GM19455 (cell line): ENCODE measurements around the gene ADAM12.

Experiments used
- ATAC-seq: cut with Tn5 transposase; IDR thresholded peaks from one replicate; pipeline ENCODE4 v1.9.1; 2021; ENCODE audit not compliant: unreplicated experiment

ADAM12 gene

GRCh38 chr10:126387931-126388911 lies at the start of gene ADAM12:
Gene ADAM12, minus strand, starts transcription at chr10:126388477. Its CDS starts 332 bp downstream, at chr10:126388145.
- ATAC-seq, result no peak

DNA sequence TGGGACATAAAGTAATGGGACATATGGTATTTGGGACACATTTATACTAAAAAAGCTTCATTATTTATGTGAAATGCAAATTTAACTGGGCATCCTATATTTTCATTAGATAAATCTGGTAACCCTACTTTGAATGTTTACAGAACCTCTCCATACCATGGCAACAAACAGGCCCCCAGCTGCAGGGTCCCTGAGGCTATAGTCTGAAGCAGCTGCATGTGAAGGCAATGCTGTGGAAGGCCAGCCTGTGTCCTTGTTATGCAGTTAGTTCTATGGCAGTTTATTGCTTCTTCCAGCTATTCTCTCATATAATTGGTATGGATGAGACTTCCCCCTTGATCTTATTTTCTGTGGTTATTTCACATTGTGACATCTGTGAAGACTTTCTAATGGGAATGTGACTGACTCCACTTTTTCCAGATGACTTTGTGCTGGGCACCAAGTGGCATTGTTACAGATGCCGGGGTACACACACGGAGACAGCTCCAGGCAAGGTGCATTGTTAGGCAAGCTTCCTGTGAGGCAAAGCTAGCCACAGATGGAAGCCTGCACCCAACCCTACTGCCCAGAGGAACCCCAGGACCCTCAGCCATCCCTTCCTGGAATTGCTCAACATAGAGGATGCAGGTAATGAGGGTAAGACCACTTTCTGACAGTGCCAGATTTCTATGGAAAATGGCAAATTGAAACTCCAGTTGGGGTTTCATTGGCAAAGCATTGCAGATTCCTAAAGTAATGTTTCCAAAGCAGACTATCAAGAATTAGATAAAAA lies 49.5 kb upstream of the ADAM12 start:
- no peak for ATAC-seq

DNA sequence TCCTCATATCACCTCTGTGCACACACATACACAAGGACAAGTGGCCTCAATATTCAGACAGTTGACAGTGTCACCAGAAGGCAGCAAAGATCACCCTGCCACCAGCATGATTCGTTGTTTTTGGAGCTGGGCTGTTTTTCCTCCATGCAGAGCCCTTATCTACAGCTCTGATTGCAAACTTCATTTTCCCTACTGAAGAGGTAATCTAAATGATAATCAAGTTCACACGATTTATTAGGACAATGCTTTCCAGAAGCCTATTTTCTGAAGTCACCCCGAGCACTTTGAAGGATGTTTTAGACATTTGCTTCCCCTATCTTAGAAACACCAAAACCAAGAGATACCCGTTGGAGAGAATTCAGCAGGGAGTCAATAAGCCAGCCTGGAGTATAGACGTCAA lies 46.0 kb upstream of the ADAM12 start:
- ATAC-seq, result no peak

- ATAC-seq, result no peak
Observed at GRCh38 chr10:126433351-126433750, 45.1 kb upstream of the ADAM12 start.

DNA sequence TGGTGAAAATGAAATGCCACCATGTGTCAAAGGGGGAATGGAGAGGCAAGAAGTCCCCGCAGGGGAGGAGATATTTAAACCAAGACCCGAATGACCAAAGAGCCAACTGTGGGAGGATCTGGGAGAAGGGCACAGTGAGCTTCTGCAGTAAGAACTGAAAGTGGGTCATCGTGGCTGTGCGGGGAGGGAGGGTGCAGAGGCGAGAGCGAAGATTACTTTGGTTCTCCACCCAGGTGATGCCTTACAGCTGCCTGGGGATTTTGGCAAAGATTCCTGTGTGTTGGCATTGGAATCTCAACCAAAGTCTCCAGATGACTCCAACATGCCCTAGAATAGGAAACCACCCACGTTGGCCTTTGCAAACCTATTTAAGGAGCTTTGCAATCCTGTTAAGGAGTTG lies 44.2 kb upstream of the ADAM12 start:
- ATAC-seq, result no peak

GRCh38 chr10:126431816-126432215 lies 43.5 kb upstream of the ADAM12 start:
- no peak for ATAC-seq

GRCh38 chr10:126430512-126430911 lies 42.2 kb upstream of the ADAM12 start:
- no peak for ATAC-seq

DNA sequence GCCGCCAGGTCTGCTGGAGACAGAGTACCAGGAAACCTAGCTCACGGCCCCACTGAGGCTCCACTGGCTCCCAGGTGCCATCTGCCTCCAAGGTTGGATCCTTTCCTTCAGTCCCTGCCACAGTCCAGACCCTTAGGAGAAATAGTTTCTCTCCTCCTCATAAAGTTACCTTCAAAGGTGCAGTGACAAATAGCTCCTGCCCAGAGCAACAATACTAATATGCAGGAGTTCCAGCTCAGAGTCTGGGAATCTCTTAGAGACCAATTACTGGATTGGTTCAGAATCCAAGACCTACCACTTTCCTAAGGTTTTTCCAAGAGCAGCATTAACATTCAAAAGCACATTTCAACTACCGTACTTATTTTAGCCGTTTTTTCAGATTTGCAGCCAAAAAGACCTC lies 41.0 kb upstream of the ADAM12 start:
- no peak for ATAC-seq

DNA sequence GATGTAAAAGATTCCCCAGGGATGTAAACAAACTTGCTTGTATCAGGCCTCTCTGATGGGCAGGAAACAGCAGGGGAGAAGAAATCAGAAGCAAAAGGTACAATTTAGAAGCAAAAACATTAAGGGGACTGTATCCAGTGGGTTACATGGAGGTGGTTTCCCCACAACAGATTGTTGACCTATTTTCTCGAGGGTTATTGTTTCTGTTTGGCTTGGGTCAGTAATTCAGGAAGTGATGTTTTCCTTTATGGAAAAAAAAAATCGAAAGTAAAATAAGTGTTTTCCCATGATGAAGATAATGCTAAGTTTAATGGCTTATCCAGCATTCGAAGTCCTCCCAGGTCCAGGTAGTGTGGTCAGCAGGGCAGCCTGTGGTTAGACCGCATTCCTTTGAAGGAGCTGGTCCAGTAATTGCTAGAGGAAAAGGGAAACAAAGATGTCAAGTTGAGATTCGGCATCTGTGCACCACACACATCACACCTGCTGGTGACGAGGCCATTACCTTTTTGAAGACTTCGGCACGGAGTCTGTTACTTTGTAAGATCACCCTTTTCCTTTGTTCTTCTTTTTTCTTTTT lies 37.3 kb upstream of the ADAM12 start:
- ATAC-seq, result no peak

DNA sequence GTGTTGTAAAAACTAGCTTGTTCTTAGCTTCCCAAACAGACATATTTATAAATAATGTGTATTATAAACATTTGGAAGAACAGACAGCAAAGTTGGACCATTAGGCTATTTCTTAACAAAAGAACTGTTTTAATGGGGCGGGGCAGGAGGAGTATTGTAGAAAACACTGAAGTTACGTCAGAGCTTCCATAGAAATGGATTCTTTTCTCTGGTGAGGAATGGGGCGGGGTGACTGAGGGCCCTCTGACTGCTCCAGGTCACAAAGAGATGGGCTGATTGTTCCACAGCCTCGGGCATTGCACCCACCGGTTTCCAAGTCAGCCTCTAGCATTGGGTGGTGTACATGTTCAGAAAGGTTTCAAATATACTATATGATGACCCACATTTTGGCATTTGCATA lies 36.8 kb upstream of the ADAM12 start:
- no peak for ATAC-seq

GRCh38 chr10:126423732-126424491 lies 35.6 kb upstream of the ADAM12 start:
- no peak for ATAC-seq

- no peak for ATAC-seq
Observed at GRCh38 chr10:126422567-126422966, 34.3 kb upstream of the ADAM12 start.

GRCh38 chr10:126421756-126422256 lies 33.5 kb upstream of the ADAM12 start:
- no peak for ATAC-seq

DNA sequence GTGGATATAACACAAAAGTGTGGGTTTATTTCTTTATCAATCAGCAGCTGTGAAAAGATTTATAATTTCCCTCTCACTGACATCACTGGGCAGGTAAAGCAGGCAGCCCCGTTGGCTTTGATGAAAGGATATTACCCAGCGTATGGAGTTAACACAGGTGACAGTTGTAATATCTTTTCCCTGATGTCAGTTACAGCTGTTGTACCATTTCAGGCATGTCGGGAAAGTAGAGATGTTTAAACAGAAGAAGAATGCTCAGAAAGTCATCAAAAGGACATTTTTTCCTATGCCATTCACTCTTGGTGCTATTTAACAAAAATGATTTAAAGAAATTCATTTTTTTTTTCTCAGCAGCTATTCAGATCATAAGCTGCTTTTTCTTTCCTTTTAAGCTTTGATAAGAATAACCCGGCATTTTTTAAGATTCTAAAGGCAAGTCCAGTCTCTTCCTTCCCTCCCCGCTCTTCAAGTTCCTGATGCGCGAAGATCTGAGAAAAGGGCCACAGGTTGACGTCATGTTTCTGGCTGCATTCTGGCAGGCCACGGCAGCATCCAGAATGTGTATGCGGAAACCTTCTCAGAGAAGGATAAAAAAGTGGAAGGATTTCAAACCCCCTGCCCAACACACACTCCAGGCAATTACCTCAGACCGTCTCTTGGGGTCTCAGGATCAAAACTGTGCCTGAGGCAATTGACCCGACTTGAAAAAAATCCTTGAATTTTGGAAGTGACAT lies 32.5 kb upstream of the ADAM12 start:
- no peak for ATAC-seq

- no peak for ATAC-seq
Observed at GRCh38 chr10:126417220-126417825, 29.0 kb upstream of the ADAM12 start.

- ATAC-seq, result no peak
Observed at GRCh38 chr10:126409821-126410220, 21.5 kb upstream of the ADAM12 start.

DNA sequence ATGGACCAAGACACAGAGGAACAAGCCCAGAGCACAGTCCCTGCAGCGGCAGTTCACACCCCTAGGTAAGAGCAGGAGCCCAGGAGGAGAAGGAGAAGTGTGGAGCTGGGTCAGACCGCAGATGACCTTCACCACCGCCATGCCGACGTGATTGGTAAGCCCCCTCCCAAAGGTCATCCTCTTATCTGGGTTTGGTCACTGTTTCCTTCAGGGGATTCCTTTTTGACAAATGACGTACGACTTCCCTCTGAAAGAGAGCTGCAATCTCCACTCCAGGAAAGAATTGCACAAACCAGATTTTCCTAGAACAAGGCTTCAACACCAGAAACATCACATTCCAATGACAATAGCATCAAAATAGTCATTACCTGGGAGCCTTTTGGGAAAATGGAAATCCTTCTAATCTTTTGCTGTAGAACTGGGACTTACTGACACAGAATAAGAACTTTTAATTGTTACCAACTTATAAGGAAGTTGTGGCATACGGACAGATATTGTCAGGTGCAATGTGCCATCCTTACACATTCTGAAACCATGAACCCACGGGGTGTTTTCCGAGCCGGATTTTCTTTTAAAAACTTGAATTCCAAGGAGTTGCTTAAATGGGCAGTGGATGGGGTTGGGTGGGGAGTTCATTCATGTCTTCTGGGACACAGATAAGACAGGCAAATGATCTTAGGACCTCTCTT lies 20.8 kb upstream of the ADAM12 start:
- no peak for ATAC-seq

GRCh38 chr10:126407831-126408230 lies 19.6 kb upstream of the ADAM12 start:
- ATAC-seq, result no peak

DNA sequence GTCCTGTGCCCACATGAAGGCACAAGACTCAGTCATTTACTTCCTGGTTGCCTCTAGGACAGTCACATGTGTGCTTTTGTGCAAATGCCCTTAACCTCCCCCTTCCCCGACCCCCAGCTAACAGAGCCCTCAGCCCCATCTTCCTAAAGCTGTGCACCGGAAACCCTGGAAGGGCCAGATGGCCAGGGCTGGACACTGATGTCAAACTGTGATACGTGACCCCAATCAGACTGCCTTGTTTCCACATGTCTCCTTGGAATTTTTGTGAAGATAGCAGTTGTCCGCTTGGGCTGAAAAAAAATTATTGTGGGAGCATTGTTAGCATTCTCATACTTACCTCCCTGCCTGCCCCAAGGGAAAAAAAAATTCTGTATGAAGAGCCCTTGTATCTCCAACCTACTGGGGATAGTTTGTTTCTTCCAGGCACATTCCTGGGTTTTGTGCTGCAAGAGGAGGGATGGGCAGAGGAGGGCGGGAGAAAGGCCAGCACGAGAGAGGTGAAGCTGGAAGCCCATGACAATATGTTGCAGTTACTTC lies 17.0 kb upstream of the ADAM12 start:
- no peak for ATAC-seq
